ENCODE data around the gene PPP6R3. TPM values are rescaled to one million over a fixed set of nuclear protein-coding genes. Genes with fewer than 3 reads are reported as not detected.

PPP6R3 gene
- polyA plus RNA-seq, 1 of the 3 experiments (the other 2 are of a cell fraction): 28.1 TPM

DNA sequence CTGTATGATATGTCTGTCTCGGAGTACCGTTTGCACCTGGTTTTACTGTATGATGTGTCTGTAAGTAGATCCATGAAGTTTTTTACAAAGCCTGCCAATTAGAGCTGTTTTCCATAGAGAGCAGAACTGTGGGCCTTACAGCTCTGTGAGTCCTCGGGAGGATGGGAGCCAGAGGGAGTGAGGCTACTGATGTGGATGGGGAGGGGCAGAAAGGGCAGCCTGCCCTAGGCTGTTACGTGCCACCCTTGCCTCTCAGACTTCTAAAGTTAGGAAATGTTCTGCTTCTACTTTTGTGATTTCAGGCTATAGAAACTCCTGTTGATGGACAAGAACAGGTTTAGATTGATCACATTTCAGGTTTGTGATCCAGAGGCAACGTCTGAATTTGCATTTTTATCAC, 105.2 kb downstream of the PPP6R3 start:
- no peak for DNase-seq
- WGBS (ENCODE audit: low lambda C conversion rate): 90% methylated on average over 5 of the region's 5 CpGs
- no peak overlapping the region for H2AFZ ChIP-seq (ENCODE audit: low read depth)
- H3K9me2 ChIP-seq: no peaks in the 10 kb centered on the region
- peaks cover 63 to 65% of the 10 kb centered on the region in 2 experiments for H3K36me3 ChIP-seq (replicated peaks in 1 of 2; ENCODE audit: control insufficient read depth in 1 of 2, insufficient read depth in 2 of 2, low read length in 1 of 2)
- H3F3A ChIP-seq (replicated peaks; ENCODE audit: insufficient read depth): peaks cover 12% of the 10 kb centered on the region
- no peak overlapping the region for H3K27ac ChIP-seq (ENCODE audit: low read depth in 2 of 2, low read length in 1 of 2)
- H3K9ac ChIP-seq: no peak overlapping the region
- no peaks in the 10 kb centered on the region for H3K9me3 ChIP-seq
- no peak for TF ChIP-seq YY1 (IDR thresholded peaks at IDR 0.05; ENCODE audit: low read depth)
- TF ChIP-seq ELF1 (IDR thresholded peaks at IDR 0.05): no peak
- TF ChIP-seq, protein P1, sequence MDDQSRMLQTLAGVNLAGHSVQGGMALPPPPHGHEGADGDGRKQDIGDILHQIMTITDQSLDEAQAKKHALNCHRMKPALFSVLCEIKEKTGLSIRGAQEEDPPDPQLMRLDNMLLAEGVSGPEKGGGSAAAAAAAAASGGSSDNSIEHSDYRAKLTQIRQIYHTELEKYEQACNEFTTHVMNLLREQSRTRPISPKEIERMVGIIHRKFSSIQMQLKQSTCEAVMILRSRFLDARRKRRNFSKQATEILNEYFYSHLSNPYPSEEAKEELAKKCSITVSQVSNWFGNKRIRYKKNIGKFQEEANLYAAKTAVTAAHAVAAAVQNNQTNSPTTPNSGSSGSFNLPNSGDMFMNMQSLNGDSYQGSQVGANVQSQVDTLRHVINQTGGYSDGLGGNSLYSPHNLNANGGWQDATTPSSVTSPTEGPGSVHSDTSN (IDR thresholded peaks at IDR 0.05): no peak
- TF ChIP-seq, protein P2, sequence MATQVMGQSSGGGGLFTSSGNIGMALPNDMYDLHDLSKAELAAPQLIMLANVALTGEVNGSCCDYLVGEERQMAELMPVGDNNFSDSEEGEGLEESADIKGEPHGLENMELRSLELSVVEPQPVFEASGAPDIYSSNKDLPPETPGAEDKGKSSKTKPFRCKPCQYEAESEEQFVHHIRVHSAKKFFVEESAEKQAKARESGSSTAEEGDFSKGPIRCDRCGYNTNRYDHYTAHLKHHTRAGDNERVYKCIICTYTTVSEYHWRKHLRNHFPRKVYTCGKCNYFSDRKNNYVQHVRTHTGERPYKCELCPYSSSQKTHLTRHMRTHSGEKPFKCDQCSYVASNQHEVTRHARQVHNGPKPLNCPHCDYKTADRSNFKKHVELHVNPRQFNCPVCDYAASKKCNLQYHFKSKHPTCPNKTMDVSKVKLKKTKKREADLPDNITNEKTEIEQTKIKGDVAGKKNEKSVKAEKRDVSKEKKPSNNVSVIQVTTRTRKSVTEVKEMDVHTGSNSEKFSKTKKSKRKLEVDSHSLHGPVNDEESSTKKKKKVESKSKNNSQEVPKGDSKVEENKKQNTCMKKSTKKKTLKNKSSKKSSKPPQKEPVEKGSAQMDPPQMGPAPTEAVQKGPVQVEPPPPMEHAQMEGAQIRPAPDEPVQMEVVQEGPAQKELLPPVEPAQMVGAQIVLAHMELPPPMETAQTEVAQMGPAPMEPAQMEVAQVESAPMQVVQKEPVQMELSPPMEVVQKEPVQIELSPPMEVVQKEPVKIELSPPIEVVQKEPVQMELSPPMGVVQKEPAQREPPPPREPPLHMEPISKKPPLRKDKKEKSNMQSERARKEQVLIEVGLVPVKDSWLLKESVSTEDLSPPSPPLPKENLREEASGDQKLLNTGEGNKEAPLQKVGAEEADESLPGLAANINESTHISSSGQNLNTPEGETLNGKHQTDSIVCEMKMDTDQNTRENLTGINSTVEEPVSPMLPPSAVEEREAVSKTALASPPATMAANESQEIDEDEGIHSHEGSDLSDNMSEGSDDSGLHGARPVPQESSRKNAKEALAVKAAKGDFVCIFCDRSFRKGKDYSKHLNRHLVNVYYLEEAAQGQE (IDR thresholded peaks at IDR 0.05; ENCODE audit: low read depth, low read length): no peak
- TF ChIP-seq, protein P3, sequence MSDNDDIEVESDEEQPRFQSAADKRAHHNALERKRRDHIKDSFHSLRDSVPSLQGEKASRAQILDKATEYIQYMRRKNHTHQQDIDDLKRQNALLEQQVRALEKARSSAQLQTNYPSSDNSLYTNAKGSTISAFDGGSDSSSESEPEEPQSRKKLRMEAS (IDR thresholded peaks at IDR 0.05; ENCODE audit: low read depth): no peak
- no peak for TF ChIP-seq RFX5 (IDR thresholded peaks at IDR 0.05; ENCODE audit: low read length)
- TF ChIP-seq MXI1 (IDR thresholded peaks at IDR 0.05; ENCODE audit: low read depth, low read length): no peak
- no peak for TF ChIP-seq POLR2AphosphoS5 (IDR thresholded peaks at IDR 0.05; ENCODE audit: low read depth, low read length)
- TF ChIP-seq, protein P4, sequence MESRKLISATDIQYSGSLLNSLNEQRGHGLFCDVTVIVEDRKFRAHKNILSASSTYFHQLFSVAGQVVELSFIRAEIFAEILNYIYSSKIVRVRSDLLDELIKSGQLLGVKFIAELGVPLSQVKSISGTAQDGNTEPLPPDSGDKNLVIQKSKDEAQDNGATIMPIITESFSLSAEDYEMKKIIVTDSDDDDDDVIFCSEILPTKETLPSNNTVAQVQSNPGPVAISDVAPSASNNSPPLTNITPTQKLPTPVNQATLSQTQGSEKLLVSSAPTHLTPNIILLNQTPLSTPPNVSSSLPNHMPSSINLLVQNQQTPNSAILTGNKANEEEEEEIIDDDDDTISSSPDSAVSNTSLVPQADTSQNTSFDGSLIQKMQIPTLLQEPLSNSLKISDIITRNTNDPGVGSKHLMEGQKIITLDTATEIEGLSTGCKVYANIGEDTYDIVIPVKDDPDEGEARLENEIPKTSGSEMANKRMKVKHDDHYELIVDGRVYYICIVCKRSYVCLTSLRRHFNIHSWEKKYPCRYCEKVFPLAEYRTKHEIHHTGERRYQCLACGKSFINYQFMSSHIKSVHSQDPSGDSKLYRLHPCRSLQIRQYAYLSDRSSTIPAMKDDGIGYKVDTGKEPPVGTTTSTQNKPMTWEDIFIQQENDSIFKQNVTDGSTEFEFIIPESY (IDR thresholded peaks at IDR 0.05; ENCODE audit: borderline replicate concordance, low read depth): no peak
- TF ChIP-seq EZH2phosphoT487 (IDR thresholded peaks at IDR 0.05; ENCODE audit: borderline replicate concordance, low read depth): no peak
- TF ChIP-seq, protein P5, sequence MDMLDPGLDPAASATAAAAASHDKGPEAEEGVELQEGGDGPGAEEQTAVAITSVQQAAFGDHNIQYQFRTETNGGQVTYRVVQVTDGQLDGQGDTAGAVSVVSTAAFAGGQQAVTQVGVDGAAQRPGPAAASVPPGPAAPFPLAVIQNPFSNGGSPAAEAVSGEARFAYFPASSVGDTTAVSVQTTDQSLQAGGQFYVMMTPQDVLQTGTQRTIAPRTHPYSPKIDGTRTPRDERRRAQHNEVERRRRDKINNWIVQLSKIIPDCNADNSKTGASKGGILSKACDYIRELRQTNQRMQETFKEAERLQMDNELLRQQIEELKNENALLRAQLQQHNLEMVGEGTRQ (IDR thresholded peaks at IDR 0.05; ENCODE audit: borderline replicate concordance, low read depth, low read length): no peak
- TF ChIP-seq, protein P6, sequence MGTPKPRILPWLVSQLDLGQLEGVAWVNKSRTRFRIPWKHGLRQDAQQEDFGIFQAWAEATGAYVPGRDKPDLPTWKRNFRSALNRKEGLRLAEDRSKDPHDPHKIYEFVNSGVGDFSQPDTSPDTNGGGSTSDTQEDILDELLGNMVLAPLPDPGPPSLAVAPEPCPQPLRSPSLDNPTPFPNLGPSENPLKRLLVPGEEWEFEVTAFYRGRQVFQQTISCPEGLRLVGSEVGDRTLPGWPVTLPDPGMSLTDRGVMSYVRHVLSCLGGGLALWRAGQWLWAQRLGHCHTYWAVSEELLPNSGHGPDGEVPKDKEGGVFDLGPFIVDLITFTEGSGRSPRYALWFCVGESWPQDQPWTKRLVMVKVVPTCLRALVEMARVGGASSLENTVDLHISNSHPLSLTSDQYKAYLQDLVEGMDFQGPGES (IDR thresholded peaks at IDR 0.05; ENCODE audit: low read depth, low read length): no peak
- no peak for TF ChIP-seq SMC3 (IDR thresholded peaks at IDR 0.05; ENCODE audit: low read depth, low read length)
- TF ChIP-seq EP300 (IDR thresholded peaks at IDR 0.05; ENCODE audit: borderline replicate concordance in 1 of 2, low read depth in 1 of 2, low read length in 1 of 2): no peak
- no peak for TF ChIP-seq FOXJ3 (CRISPR knock-in tag; IDR thresholded peaks at IDR 0.05)
- peaks cover 7% of the 10 kb centered on the region; the same call in 1 of the 2 replicates for H4K20me1 ChIP-seq (ENCODE audit: insufficient read depth)
- ChIA-PET CTCF (interaction anchor here (0.8 kb wide), 1 partner anchor 13 kb away, joined by 3 read pairs; no protein-coding TSS in a partner anchor), POLR2A (no interaction called here)
- H3K4me1 ChIP-seq (ENCODE audit: control insufficient read depth in 1 of 2, insufficient read depth in 2 of 2, low read depth in 1 of 2, low read length in 1 of 2): no peaks in the 10 kb centered on the region; a peak in 1 of 4 replicates
- H3K79me2 ChIP-seq (ENCODE audit: insufficient read depth): peaks cover 41% of the 10 kb centered on the region
- no peak overlapping the region for H3K4me2 ChIP-seq
- no peak overlapping the region for H3K4me3 ChIP-seq (ENCODE audit: low read depth in 2 of 2, low read length in 1 of 2)
- no peaks in the 10 kb centered on the region for H3K27me3 ChIP-seq (ENCODE audit: insufficient read depth)

All from SK-N-SH (cell line).